Right hindlimb (tissue), 1 donor: ENCODE data around the gene CAPRIN1.

Experiments used
- DNase-seq: peaks from one replicate; pipeline ENCODE4 v3.0.0-alpha.2; 2018

Gene CAPRIN1

DNA sequence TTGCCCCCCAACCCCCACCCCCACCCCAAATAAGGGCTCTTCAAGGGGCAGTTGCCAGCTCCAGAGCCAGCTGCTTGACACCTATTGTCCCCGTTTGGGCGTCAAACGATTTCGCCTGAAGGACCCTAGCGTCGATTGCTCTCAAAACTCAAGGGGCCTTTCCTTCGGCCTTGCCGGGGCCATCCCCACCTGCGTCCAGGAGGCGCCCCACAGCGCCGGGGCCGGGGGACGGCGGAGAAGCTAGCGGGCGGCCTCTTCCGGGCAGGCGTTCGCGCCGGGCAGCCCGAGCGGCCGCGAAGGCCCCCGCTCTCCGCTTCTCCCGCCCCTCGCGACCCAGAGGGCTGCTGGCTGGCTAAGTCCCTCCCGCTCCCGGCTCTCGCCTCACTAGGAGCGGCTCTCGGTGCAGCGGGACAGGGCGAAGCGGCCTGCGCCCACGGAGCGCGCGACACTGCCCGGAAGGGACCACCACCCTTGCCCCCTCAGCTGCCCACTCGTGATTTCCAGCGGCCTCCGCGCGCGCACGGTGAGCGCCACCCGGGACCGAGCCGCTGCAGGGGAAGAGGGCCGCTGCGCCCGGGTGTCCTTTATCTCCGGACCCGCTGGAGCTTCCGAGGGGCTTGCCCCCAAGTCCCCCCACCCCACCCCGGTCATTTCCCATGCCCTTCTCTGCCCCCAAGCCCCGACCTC is at the start of gene CAPRIN1:
Gene CAPRIN1, plus strand, starts transcription at position 383 of the 687 bp plus-strand sequence. CDS start 690 bp downstream, outside the sequence.
- peak; percentile 91 for DNase-seq

- no peak for DNase-seq
Measured at GRCh38 chr11:34002420-34002819, 49.1 kb upstream of the CAPRIN1 start.

- no peak for DNase-seq
Measured at GRCh38 chr11:34004236-34004635, 47.3 kb upstream of the CAPRIN1 start.

- no peak for DNase-seq
Measured at GRCh38 chr11:34006876-34007275, 44.7 kb upstream of the CAPRIN1 start.

DNA sequence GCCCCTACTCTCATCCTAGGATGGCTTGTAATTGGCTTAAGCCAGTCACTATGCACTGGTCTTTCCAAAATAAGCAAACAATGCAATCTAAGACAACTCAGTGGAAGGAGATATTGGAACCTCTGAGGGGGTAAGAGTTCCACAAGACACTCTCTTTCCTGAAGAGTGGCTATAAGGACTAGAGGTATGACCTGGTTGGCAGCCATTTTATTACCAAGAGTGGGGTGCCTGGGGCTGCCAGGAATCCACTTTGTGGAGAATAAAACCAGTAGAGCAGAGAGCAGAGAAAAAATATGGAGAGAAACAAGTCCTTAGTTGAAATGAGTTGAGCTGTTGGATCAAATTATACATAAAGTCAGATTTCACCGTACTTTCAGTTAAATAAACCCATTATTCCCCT is 38.8 kb upstream of the CAPRIN1 start:
- no peak for DNase-seq

GRCh38 chr11:34013898-34014571 is 37.5 kb upstream of the CAPRIN1 start:
- no peak for DNase-seq

GRCh38 chr11:34021977-34022735 is 29.4 kb upstream of the CAPRIN1 start:
- DNase-seq: no peak

DNA sequence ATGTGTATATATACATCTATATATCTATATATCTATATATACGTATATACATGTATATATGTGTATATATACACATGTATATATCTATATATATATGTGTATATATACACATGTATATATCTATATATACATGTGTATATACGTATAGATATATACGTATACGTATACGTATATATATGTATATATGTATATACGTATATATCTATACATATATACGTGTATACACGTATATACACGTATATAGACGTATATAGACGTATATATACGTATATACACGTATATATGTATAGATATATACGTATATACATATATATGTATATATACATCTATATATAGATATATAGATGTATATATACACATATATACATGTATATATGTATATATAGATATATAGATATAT is 25.1 kb upstream of the CAPRIN1 start:
- no peak for DNase-seq

- no peak for DNase-seq
Measured at GRCh38 chr11:34027516-34028408, 23.8 kb upstream of the CAPRIN1 start.

DNA sequence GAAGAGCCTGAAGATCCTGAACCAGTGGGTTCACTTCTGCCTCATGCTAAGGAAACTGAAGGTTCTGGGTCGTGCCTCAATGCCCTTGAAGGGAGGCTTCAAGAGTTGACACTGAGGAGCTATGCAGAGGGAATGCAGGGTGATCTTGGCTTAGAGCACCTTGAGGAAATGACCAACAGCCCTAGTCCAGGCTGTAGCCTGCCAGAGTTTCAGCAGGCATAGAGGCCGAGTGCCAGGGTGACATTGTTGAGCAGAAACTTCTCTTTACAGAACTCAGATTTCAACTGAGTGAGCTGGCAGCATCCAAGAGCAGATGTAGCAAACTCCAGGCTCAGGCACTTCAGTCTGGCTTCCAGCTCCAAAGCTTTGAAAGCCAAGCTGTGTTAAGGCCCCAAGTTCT is 23.1 kb upstream of the CAPRIN1 start:
- no peak for DNase-seq

DNA sequence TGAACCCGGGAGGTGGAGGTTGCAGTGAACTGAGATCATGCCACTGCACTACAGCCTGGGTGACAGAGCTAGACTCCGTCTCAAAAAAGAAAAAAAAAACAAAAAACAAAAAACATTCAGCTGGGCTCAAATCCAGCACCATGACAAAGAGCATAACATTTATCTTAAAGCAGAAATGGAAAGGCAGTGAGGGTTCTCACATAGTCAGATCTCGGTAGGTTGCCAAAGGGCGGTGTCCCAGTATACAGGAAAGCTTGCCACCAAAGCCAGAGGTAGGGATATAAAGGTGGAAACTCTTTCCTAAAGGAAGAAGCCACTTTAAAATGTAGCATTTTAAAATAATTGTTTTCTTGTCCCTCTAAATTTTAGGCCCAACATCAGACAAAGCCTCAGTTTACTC is 22.4 kb upstream of the CAPRIN1 start:
- DNase-seq: no peak

DNA sequence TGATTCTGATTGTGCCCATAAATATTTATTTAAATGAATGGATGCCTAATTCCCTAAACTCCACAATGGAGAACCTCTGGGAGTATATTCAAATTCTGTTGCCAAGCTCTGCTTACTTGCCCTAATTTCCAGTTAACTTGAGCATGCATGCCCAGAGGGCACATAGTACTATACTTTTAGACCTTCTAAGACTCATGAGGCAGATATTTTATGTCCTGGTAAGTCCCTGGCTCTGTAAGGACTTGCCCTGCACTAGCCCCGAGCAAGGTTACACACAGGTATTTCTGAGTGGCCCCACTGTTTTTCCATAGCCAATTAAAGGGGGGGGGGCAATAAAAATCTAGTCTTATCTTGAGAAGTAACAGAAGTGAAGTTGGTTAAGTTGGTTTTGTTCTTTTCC is 21.1 kb upstream of the CAPRIN1 start:
- no peak for DNase-seq

- DNase-seq: no peak
Measured at GRCh38 chr11:34033399-34033798, 18.1 kb upstream of the CAPRIN1 start.

DNA sequence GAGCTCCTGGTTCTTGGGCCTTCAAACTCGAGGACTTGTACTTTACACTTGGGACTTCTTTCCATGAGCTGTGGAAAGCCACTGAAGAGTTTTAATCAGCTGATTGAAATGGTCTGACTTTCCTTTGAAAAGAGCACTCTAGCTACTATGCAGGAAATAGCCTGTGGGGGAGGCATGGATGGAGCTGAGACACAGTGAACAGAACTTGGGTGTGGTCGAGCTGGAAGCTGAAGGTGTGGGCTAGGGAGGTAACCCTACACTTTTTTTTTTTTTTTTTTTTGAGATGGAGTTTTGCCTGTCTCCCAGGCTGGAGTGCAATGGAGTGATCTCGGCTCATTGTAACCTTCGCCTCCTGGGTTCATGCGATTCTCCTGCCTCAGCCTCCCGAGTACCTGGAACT is 17.5 kb upstream of the CAPRIN1 start:
- DNase-seq: no peak

DNA sequence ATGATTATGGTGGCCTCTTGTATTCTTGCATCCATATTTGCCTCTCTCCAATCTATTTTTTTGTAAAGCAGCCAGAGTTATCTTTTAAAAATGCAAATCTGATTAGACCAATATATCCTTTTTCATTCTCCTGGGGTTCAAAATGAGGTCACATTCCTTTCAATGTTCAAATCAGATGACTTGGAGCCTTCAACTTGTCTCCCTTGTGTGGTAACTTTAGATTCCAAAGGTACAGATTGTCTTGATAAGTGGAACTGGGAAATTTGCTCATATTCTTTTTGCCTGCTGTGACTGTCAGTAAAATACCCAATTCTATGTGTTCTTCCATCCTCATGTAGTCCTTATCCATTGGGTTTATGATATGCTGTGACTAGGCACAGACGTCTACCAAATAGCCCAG is 15.1 kb upstream of the CAPRIN1 start:
- DNase-seq: no peak

DNA sequence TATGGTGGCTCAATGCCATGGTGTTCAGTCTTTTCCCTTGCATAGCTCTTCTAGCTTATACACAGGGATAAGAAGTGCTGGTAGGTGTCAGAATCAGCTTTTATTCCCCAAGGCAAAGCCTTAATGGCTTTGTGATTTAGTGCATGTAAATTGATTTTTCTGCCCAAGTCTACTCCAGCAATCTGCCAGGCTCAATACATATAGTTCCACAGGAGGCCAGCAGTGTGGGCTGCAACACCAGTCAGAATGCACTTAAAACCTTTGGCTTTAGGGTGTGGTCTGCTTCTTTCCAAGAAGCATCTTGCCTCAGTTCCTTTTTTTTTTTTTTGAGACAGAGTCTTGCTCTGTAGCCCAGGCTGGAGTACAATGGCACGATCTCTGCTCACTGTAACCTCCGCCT is 14.5 kb upstream of the CAPRIN1 start:
- DNase-seq: no peak

DNA sequence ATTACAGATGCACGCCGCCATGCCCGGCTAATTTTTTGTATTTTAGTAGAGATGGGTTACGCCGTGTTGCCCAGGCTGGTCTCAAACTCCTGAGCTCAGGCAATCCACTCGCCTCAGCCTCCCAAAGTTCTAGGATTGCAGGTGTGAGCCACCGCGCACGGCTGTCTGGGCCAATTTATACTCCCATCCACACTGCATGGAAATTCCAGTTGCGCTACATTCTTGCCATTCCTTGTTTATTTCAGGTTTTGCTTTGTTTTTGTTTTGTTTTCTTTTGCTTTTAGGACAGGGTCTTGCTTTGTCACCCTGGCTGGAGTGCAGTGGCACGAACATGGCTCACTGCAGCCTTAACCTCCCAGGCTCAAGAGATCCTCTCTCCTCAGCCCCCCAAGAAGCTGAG is 11.0 kb upstream of the CAPRIN1 start:
- no peak for DNase-seq

DNA sequence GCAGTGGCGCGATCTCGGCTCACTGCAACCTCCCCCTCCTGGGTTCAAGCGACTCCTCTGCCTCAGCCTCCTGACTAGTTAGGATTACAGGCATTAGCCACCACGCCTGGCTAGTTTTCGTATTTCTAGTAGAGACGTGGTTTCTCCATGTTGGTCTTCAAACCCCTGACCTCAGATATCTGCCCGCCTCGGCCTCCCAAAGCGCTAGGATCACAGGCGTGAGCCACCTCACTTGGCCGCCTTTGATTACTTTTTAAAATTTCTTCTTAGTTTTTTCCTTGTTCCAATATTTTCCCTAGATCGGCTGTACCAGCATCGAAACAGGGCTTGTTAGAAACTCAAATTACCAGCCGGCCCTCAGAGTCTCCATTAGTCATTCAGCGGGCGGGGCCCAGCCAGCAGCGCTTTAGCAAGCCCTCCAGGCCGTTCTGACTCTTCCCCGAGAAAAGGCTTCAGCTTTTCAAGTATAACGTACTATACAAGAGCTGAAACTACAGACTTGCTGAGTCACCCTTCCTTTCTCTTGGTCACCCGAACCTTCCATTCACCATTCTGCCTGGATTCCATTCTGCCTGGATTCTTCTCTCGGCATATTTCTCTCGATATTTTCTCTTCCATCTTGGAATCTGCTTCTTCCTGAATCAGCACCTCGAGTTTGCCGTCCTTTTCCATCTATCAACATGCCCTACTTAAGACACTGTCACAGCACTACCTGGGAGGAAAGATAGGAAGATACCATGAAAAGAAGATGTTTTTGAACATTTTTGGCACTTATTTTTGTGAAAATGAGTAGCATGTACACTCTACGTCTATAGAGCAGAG is 6.7 kb upstream of the CAPRIN1 start:
- DNase-seq: no peak

DNA sequence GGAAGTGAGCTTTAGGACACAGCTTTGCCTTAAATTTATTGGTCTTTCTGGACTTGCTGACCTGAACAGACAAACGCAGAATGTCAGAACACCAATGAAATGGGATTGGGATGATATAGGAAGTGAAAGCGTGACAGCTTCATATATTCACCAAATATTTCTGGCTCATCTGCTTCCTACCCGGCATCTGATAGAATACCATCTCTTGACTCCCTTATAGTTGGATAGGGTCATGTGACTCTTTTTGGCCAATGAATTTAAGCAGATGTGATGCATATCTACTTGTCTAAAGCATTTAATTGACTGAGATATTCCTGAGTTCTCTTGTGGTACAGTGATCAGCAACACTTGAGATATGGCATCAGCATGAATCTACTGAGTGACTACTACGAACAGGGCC is 2.5 kb upstream of the CAPRIN1 start:
- no peak for DNase-seq

- DNase-seq: no peak
Measured at GRCh38 chr11:34050581-34051348, 766 bp upstream of the CAPRIN1 start.

GRCh38 chr11:34052036-34052607 is 591 bp downstream of the CAPRIN1 start:
- peak; percentile 95 for DNase-seq
